H1 (cell line): ENCODE measurements around the gene DRAM1. TPM values are rescaled to one million over a fixed set of nuclear protein-coding genes. Genes with fewer than 3 reads are reported as not detected.

Experiments used
- CBX5 ChIP-seq: fragments of 300-800, 300-1000 bp; sonication (generic); IDR thresholded peaks from 2 replicates; pipeline ENCODE4 v1.7.1; 2016; ENCODE audit warnings: antibody characterized with exemption, low read length, low read depth
- MAX ChIP-seq: IDR thresholded peaks from 2 replicates; pipeline ENCODE4 v1.6.1; 2012; ENCODE audit warnings: inconsistent platforms
- TCF12 ChIP-seq: IDR thresholded peaks from 2 replicates; pipeline ENCODE4 v1.6.1; 2011; ENCODE audit warnings: low read depth, mild to moderate bottlenecking, low read length
- polyA plus RNA-seq, 7 experiments: library from polyadenylated mRNA; depleted of rRNA in 3 of 7; stranded (reverse) in 5 of 7; unstranded in 2 of 7; fragments of >200 nt in 5 of 7; fragments of 200-250 nt in 2 of 7; gene quantifications; 1 replicate in 5 of 7; 2 replicates in 1 of 7; 4 replicates in 1 of 7; pipeline versions ENCODE4 v1.2.1 to v1.2.3, GENCODE V29; 2011 to 2013; ENCODE audit warnings: missing spikeins in 2 of 7, mixed read lengths in 2 of 7
- total RNA-seq: library from RNA; stranded (reverse); fragmentation: NEBNext Ultra II Directional; extraction: Animal tissue kit (Norgen Biotek cat#: 25700); gene quantifications from 2 replicates; pipeline ENCODE4 v1.2.1, GENCODE V29; 2021

Gene DRAM1
- total and polyA plus RNA-seq, 2 of the 8 experiments (the other 6 are each of a cell fraction or from before 2014, with no cell fraction given) = 4.6 to 6.2 TPM

DNA sequence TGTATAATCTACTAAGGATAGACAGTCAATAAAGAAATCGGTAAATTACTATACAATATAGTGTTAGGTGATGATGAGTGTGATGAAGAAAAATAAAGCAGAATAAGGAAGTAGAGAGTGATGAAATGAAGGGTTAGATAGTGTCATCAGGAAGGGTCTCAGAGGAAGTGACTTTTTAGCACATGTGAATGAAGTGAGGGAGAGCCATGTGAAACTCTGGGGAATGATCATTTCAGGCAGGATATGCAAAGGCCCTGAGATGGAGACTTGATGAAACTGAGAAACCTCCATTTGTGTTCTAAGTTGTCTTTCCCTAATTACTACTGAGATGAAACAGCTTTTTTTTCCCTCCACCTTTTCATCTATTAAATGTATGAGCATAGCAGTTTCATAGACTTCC, 27.2 kb upstream of the DRAM1 start (continued):
- TF ChIP-seq MAX = no peak
- TF ChIP-seq TCF12 = no peak
- no peak for TF ChIP-seq CBX5
